ENCODE measurements around the gene COTL1. TPM values are rescaled to one million over a fixed set of nuclear protein-coding genes. Genes with fewer than 3 reads are reported as not detected.

Gene COTL1
- total RNA-seq, 1 experiment from 2014 or later: 102 TPM

- no peak for TF ChIP-seq ZSCAN18 (CRISPR knock-in tag; IDR thresholded peaks at IDR 0.05)
- no peak for TF ChIP-seq NFYB (CRISPR knock-in tag; conservative IDR thresholded peaks at IDR 0.05; ENCODE audit: low read depth)
- TF ChIP-seq AFF4 (CRISPR knock-in tag; IDR thresholded peaks at IDR 0.05; ENCODE audit: borderline replicate concordance): no peak
Observed at GRCh38 chr16:84638231-84638806, 20.4 kb upstream of the COTL1 start (continued).

GRCh38 chr16:84637709-84638108 is 19.8 kb upstream of the COTL1 start:
- ATAC-seq: no peak
- Mint-ChIP-seq H3K27me3 (ENCODE audit: low read depth) (no peaks in the 10 kb centered on the region), H3K9me3 (peaks cover 3% of the 10 kb centered on the region; the same call in 1 of the 2 replicates), H3K27ac (no peak overlapping the region), H3K4me3 (no peak overlapping the region), H3K4me1 (peaks cover 23% of the 10 kb centered on the region), H3K36me3 (no peaks in the 10 kb centered on the region)
- POLR2A ChIA-PET: no interaction called here
- TF ChIP-seq FOXP4 (CRISPR knock-in tag; IDR thresholded peaks at IDR 0.05) (no peak), CTCF (IDR thresholded peaks at IDR 0.05) (no peak), CREM (CRISPR knock-in tag; IDR thresholded peaks at IDR 0.05) (no peak), GABPB1 (CRISPR knock-in tag; IDR thresholded peaks at IDR 0.05) (no peak), ZBTB21 (CRISPR knock-in tag; IDR thresholded peaks at IDR 0.05; ENCODE audit: borderline replicate concordance) (no peak), ZNF416 (CRISPR knock-in tag; IDR thresholded peaks at IDR 0.05) (no peak), ZNF232 (CRISPR knock-in tag; IDR thresholded peaks at IDR 0.05) (no peak), TEAD1 (CRISPR knock-in tag; IDR thresholded peaks at IDR 0.05) (no peak), E2F1 (CRISPR knock-in tag; IDR thresholded peaks at IDR 0.05) (no peak), NFE2L1 (CRISPR knock-in tag; IDR thresholded peaks at IDR 0.05) (no peak)
- CTCF ChIA-PET: interaction anchor here (0.9 to 2.9 kb wide), 2 partner anchors 15 to 26 kb away, joined by 4 to 10 read pairs; no protein-coding TSS in a partner anchor
- DNase-seq (ENCODE audit: low spot score): no peak

GRCh38 chr16:84635702-84636101 is 17.8 kb upstream of the COTL1 start:
- POLR2A ChIA-PET: no interaction called here
- Mint-ChIP-seq H3K9me3 (peaks cover 3% of the 10 kb centered on the region; the same call in 1 of the 2 replicates), H3K4me3 (no peak overlapping the region), H3K4me1 (peaks cover 9% of the 10 kb centered on the region), H3K27me3 (ENCODE audit: low read depth) (no peaks in the 10 kb centered on the region), H3K27ac (no peak overlapping the region), H3K36me3 (no peaks in the 10 kb centered on the region)
- DNase-seq (ENCODE audit: low spot score): no peak
- TF ChIP-seq STAT6 (CRISPR knock-in tag; conservative IDR thresholded peaks at IDR 0.05; ENCODE audit: low read depth) (no peak), FOXK1 (CRISPR knock-in tag; IDR thresholded peaks at IDR 0.05) (no peak), FOXP4 (CRISPR knock-in tag; IDR thresholded peaks at IDR 0.05) (no peak)
- ATAC-seq: no peak
- CTCF ChIA-PET: interaction anchor here (2.9 kb wide), 1 partner anchor 13 kb away, joined by 10 read pairs; no protein-coding TSS in a partner anchor

Data from WTC11 (cell line).